Right ventricle myocardium inferior (tissue), 1 donor: Measurements from ENCODE around the gene OBSCN. TPM values are rescaled to one million over a fixed set of nuclear protein-coding genes. Genes with fewer than 3 reads are reported as not detected.

Experiments
- ATAC-seq: fragments of 200-7000 bp; cut with Tn5 transposase; one replicate; pipeline ENCODE4 v1.9.1; 2020; ENCODE audit warnings: mild to moderate bottlenecking, moderate library complexity
- DNase-seq: peaks from one replicate; pipeline ENCODE4 v3.0.0; 2021; ENCODE audit errors: missing footprints
- intact Hi-C: fragments of 100-400 bp; cut with DNase I; formaldehyde crosslinking; loops from one replicate; pipeline ENCODE4 v1.11.0; 2022
- total RNA-seq: library from RNA; stranded (reverse); fragmentation: NEBNext Ultra II Directional; extraction: Animal tissue kit (Norgen Biotek cat#: 25700); gene quantifications from one replicate; pipeline ENCODE4 v1.2.1, GENCODE V29; 2021
- donor health status: DM: no; HTN: yes; CAD: no; lungs with severe emphysema.

Gene OBSCN
- total RNA-seq, 1 donor from 2014 or later, result 275 TPM

- intact Hi-C loops, result no loop called here
- DNase-seq, result peak; percentile 35
- ATAC-seq, result peak; percentile 1
Measured at GRCh38 chr1:228289996-228290881, 82.4 kb downstream of the OBSCN start.

- peak; percentile 53 for DNase-seq
- no peak for ATAC-seq
- intact Hi-C loops, result no loop called here
Measured at GRCh38 chr1:228291906-228292608, 84.2 kb downstream of the OBSCN start.

- ATAC-seq (no peak), DNase-seq (no peak)
- intact Hi-C loops, result no loop called here
Measured at GRCh38 chr1:228292609-228292911, 84.7 kb downstream of the OBSCN start.

GRCh38 chr1:228293393-228293792 lies 85.5 kb downstream of the OBSCN start:
- DNase-seq (peak; percentile 8), ATAC-seq (no peak)

GRCh38 chr1:228293816-228294500 lies 86.1 kb downstream of the OBSCN start:
- intact Hi-C loops, result no loop called here
- ATAC-seq, result no peak
- peak; percentile 41 for DNase-seq

More at GRCh38 chr1:228293393-228293792, 85.5 kb downstream of the OBSCN start:
- intact Hi-C loops, result no loop called here

- intact Hi-C loops, result no loop called here
- DNase-seq, result peak; percentile 28
- ATAC-seq, result no peak
Measured at GRCh38 chr1:228294717-228295116, 86.9 kb downstream of the OBSCN start.

GRCh38 chr1:228295201-228295600 lies 87.4 kb downstream of the OBSCN start:
- intact Hi-C loops, result no loop called here
- DNase-seq (peak; percentile 57), ATAC-seq (no peak)

- no peak for ATAC-seq
- intact Hi-C loops, result no loop called here
Measured at GRCh38 chr1:228295981-228296380, 88.1 kb downstream of the OBSCN start.

GRCh38 chr1:228297242-228297641 lies 89.4 kb downstream of the OBSCN start:
- intact Hi-C loops, result no loop called here
- DNase-seq, result no peak
- ATAC-seq, result no peak

More at GRCh38 chr1:228295981-228296380, 88.1 kb downstream of the OBSCN start:
- no peak for DNase-seq

- intact Hi-C loops, result no loop called here
- ATAC-seq, result no peak
- DNase-seq, result peak; percentile 50
Measured at GRCh38 chr1:228297822-228298221, 90.0 kb downstream of the OBSCN start.

GRCh38 chr1:228298471-228298870 lies 90.6 kb downstream of the OBSCN start:
- intact Hi-C loops, result no loop called here
- no peak for ATAC-seq
- DNase-seq, result peak; percentile 13

- ATAC-seq (no peak), DNase-seq (peak; percentile 22)
- intact Hi-C loops, result no loop called here
Measured at GRCh38 chr1:228299211-228299610, 91.4 kb downstream of the OBSCN start.

GRCh38 chr1:228299901-228300300 lies 92.1 kb downstream of the OBSCN start:
- peak; percentile 35 for DNase-seq
- intact Hi-C loops, result no loop called here
- no peak for ATAC-seq

- DNase-seq, result no peak
- no peak for ATAC-seq
- intact Hi-C loops, result no loop called here
Measured at GRCh38 chr1:228302086-228302485, 94.2 kb downstream of the OBSCN start.

- ATAC-seq (no peak), DNase-seq (peak; percentile 13)
- intact Hi-C loops, result no loop called here
Measured at GRCh38 chr1:228303596-228303995, 95.8 kb downstream of the OBSCN start.

- intact Hi-C loops, result no loop called here
- ATAC-seq (no peak), DNase-seq (no peak)
Measured at GRCh38 chr1:228304225-228304624, 96.4 kb downstream of the OBSCN start.

GRCh38 chr1:228304766-228305395 lies 97.0 kb downstream of the OBSCN start:
- DNase-seq (no peak), ATAC-seq (no peak)
- intact Hi-C loops, result no loop called here

GRCh38 chr1:228305721-228306152 lies 97.9 kb downstream of the OBSCN start:
- ATAC-seq (no peak), DNase-seq (no peak)
- intact Hi-C loops, result no loop called here
